Tibial artery (tissue), 4 donors: Measurements from ENCODE around the gene SCRT2.
A peak's percentile ranks its signal among the peaks of the same experiment; 100 is the strongest.

ENCODE experiments used
- DNase-seq, 2 donors: peaks; one replicate each; pipeline ENCODE4 v3.0.0-alpha.2; 2019
- H3K27ac ChIP-seq, 2 donors: fragments of 200-600 bp; sonication (generic) in 1 of 2; 1 replicate in 1 of 2; 2 replicates in 1 of 2; pipeline ENCODE4 v1.5.1; 2018 to 2019; ENCODE audit warnings: mild to moderate bottlenecking in 1 of 2
- H3K27me3 ChIP-seq, 2 donors: fragments of 200-600 bp; sonication (generic) in 1 of 2; one replicate each; pipeline versions ENCODE4 v1.5.1 to v1.6.0; 2016 to 2019
- H3K36me3 ChIP-seq, 3 donors: fragments of 200-600 bp; sonication (generic) in 2 of 3; one replicate each; pipeline ENCODE4 v1.5.1; 2016 to 2019; ENCODE audit warnings: mild to moderate bottlenecking in 2 of 3
- H3K4me1 ChIP-seq, 4 donors: fragments of 200-600 bp; sonication (generic) in 2 of 4; 1 replicate in 3 of 4; 2 replicates in 1 of 4; pipeline ENCODE4 v1.5.1; 2016 to 2019
- H3K4me3 ChIP-seq, 2 donors: fragments of 200-600 bp; sonication (generic) in 1 of 2; 1 replicate in 1 of 2; 2 replicates in 1 of 2; pipeline ENCODE4 v1.5.1; 2018 to 2019; ENCODE audit warnings: mild to moderate bottlenecking in 2 of 2
- H3K9me3 ChIP-seq, 3 donors: fragments of 200-600 bp; sonication (generic) in 1 of 3; one replicate each; pipeline ENCODE4 v1.5.1; 2016 to 2019
- CTCF ChIP-seq, 2 experiments: fragments of 200-600 bp in 1 of 2; fragments of 450-650 bp in 1 of 2; IDR thresholded peaks; one replicate each; pipeline ENCODE4 v1.5.1; 2017 to 2019; ENCODE audit warnings: antibody characterized with exemption in 2 of 2, mild to moderate bottlenecking in 1 of 2, moderate library complexity in 1 of 2
- intact Hi-C: fragments of 100-400 bp; cut with DNase I; formaldehyde crosslinking; loops from one replicate; pipeline ENCODE4 v1.15.0; 2023; ENCODE audit warnings: low total_unique reads

SCRT2 gene

DNA sequence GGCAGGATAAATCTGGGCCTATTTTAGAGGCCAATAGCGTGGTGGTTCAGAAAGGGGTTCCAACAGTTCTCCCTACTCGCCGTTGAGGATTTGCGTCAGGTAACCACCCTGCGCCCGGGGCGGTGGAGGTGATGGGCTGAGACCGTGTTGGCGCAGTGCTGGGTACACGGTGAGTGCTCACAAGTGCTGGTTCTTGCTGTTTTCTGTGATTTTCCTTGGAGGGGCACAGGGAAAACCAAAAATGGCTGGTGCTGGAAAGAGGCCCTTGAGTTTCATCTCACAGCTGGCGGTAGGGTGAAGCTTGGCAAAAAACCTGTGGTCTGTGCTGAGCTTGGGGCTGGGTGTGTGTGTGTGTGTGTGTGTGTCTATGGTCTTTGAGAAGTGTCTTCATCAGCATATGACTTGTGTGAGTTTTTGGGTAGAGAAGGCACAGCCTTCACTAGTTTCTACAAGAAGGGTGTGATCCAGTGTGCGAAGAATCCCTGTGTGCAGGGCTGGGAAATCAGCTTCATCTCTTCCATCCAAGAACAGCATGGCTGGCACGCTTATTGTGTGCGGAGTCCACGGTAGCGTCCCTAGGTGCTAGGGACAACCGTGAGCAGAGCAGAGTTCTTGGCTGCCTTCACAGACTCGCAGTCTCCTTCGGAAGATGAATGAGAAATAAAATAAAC is 35.3 kb upstream of the SCRT2 start:
- intact Hi-C loops, result no loop called here
- TF ChIP-seq CTCF (IDR thresholded peaks at IDR 0.05), result no peak
- Histone ChIP-seq H3K36me3 (no peaks in the 10 kb centered on the region), H3K4me1 (peaks cover 0 to 8% (median 3%) of the 10 kb centered on the region in 4 donors), H3K9me3 (peaks cover 0 to 13% (median 12%) of the 10 kb centered on the region in 3 donors), H3K4me3 (no peak overlapping the region), H3K27me3 (peaks cover 0 to 56% of the 10 kb centered on the region in 2 donors), H3K27ac (no peak overlapping the region)
- DNase-seq, result no peak

- Histone ChIP-seq H3K36me3 (no peaks in the 10 kb centered on the region), H3K4me3 (no peak overlapping the region), H3K27me3 (peaks cover 0 to 57% of the 10 kb centered on the region in 2 donors), H3K4me1 (peaks cover 0 to 8% (median 3%) of the 10 kb centered on the region in 4 donors), H3K9me3 (peaks cover 0 to 13% (median 12%) of the 10 kb centered on the region in 3 donors), H3K27ac (no peak overlapping the region)
- intact Hi-C loops, result no loop called here
- peak in 1 of 2 donors; percentile 42 for DNase-seq
- no peak for TF ChIP-seq CTCF (IDR thresholded peaks at IDR 0.05)
Observed at GRCh38 chr20:709991-710779, 34.6 kb upstream of the SCRT2 start.

DNA sequence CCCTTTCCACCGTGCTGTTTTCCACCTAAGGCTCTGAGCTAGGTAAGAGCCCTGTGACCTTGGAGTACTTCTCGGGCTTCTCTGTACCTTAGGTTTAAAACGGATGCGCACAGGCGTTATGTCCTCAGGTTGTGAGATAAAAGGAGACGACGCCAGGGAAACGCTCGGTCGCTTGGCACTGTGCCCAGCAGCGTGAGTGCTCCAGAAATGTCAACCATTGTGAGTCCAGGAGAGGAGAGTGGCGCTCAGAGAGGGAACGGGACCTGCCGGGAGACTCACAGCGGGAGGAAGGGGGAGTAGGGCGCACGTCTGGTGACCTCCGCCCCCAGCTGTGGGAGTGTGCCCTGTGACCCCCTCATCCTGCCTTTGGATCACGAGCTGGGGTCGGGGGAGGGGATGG is 33.8 kb upstream of the SCRT2 start:
- DNase-seq, result peak in 1 of 2 donors; percentile 44
- intact Hi-C loops, result no loop called here

GRCh38 chr20:708956-709355 is 33.4 kb upstream of the SCRT2 start:
- Histone ChIP-seq H3K4me3 (no peak overlapping the region), H3K27me3 (peaks cover 0 to 57% of the 10 kb centered on the region in 2 donors), H3K27ac (no peak overlapping the region), H3K36me3 (no peaks in the 10 kb centered on the region), H3K4me1 (peaks cover 0 to 8% (median 3%) of the 10 kb centered on the region in 4 donors), H3K9me3 (peaks cover 0 to 13% (median 11%) of the 10 kb centered on the region in 3 donors)
- TF ChIP-seq CTCF (IDR thresholded peaks at IDR 0.05), result no peak
- intact Hi-C loops, result no loop called here
- DNase-seq, result peak in 1 of 2 donors; percentile 4

More for the DNA sequence above, 33.8 kb upstream of the SCRT2 start:
- peaks cover 0 to 13% (median 12%) of the 10 kb centered on the region in 3 donors for H3K9me3 ChIP-seq
- H3K27me3 ChIP-seq, result peaks cover 0 to 57% of the 10 kb centered on the region in 2 donors
- peaks cover 0 to 8% (median 3%) of the 10 kb centered on the region in 4 donors for H3K4me1 ChIP-seq
- no peaks in the 10 kb centered on the region for H3K36me3 ChIP-seq
- H3K4me3 ChIP-seq, result no peak overlapping the region
- no peak overlapping the region for H3K27ac ChIP-seq
- TF ChIP-seq CTCF (IDR thresholded peaks at IDR 0.05), result no peak

DNA sequence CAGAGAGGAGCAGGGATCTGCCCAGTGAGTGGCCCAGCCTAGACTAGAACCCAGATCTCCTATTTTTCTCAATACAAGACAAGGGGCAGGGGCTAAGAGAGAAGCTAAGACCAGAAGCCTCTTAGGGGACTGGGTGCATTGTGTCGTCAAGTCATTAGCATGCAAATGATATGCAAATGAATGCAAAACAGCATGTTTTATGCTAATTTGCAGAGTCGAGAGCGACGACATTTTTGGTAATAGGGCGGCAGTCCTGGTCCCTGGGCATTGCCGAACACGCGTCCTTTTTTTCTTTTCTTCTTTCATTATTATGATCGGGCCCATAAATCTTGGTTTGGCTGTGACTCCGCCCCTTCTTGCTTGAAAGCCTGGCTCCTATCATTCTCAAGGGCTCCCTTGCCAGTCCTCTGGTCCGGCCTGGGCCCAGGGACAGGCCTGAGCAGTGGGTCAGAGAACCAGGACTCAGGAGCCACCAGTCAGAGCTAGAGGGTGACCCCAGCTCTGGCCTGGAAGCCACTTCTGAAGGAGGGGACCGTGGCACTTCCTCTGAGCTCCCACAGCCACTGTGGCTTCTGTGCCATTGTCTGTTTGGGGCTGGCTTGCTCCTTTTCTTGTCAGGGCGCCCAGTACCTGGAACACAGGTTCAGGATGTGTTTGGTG is 32.0 kb upstream of the SCRT2 start:
- DNase-seq, result peak in 1 of 2 donors; percentile 24
- intact Hi-C loops, result no loop called here
- H3K27ac ChIP-seq, result no peak overlapping the region
- peaks cover 0 to 7% (median 5%) of the 10 kb centered on the region in 3 donors for H3K9me3 ChIP-seq
- peaks cover 0 to 8% (median 3%) of the 10 kb centered on the region in 4 donors for H3K4me1 ChIP-seq
- H3K36me3 ChIP-seq, result no peaks in the 10 kb centered on the region
- H3K4me3 ChIP-seq, result no peak overlapping the region
- H3K27me3 ChIP-seq, result peaks cover 0 to 57% of the 10 kb centered on the region in 2 donors
- TF ChIP-seq CTCF (IDR thresholded peaks at IDR 0.05), result no peak
